GM19397 (cell line): ENCODE results near the gene MSX2.

Experiments
- ATAC-seq: cut with Tn5 transposase; IDR thresholded peaks from one replicate; pipeline ENCODE4 v1.9.1; 2021; ENCODE audit warnings: mild to moderate bottlenecking, moderate library complexity; ENCODE audit not compliant: unreplicated experiment

Gene MSX2

DNA sequence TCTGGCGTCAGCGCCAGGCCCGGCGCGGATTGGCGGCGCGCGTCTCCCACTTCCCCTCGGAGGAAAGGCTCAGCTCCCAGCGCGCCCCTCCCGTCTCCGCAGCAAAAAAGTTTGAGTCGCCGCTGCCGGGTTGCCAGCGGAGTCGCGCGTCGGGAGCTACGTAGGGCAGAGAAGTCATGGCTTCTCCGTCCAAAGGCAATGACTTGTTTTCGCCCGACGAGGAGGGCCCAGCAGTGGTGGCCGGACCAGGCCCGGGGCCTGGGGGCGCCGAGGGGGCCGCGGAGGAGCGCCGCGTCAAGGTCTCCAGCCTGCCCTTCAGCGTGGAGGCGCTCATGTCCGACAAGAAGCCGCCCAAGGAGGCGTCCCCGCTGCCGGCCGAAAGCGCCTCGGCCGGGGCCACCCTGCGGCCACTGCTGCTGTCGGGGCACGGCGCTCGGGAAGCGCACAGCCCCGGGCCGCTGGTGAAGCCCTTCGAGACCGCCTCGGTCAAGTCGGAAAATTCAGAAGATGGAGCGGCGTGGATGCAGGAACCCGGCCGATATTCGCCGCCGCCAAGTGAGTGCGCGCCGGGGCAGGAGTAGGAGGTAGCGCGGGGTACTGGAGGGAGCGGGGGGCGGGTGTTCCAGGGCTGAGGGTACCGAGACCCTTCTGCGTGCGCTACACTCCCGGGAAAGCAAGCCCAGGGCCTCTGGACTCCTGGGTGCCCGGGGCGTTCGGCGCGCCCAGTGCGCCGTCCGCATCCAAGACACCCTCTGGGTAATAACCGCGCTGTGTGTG lies at the start of gene MSX2:
Gene MSX2, plus strand, starts transcription at position 99 of the 777 bp plus-strand sequence. Its CDS starts 78 bp downstream, at position 177.
- ATAC-seq: no peak

- ATAC-seq: no peak
Measured at GRCh38 chr5:174675110-174675509, 49.3 kb upstream of the MSX2 start.

- no peak for ATAC-seq
Measured at GRCh38 chr5:174675916-174676315, 48.5 kb upstream of the MSX2 start.

DNA sequence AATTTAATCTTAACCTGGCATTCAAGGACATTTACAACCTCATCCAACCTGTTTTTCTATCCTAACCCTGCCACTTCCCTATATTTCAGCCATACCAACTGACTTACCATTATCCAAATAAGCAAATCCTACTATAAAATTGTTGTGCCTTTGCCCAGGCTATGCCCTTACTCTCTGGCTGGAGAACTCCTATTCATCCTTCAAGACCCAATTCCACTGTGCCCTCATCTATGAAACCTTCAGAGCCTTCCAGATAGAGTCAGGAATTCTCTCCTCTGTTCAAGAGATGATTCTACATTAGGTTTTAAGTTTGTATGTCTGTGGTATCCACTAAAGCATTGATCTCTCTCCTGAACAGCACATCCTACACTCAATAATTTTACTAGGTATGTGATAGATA lies 46.3 kb upstream of the MSX2 start:
- no peak for ATAC-seq

GRCh38 chr5:174680901-174681565 lies 43.3 kb upstream of the MSX2 start:
- ATAC-seq: no peak

DNA sequence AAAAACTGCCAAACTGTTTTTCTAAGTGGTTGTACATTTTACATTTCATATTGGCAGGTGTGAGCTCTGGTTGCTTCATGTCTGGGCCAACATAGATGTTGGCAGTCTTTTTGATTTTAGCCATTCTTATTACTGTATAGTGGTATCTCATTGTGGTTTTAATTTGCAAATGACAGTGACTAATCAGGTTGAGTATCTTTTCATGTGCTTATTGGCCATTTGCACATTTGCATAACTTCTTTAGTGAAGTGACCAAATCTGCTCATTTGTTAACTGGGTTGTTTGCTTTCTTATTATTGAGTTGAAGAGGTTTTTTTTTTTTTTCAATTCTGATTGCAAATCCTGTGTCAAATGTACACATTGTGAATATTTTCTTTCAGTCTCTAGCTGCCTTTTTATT lies 36.9 kb upstream of the MSX2 start:
- no peak for ATAC-seq

GRCh38 chr5:174688441-174689354 lies 35.7 kb upstream of the MSX2 start:
- no peak for ATAC-seq

- ATAC-seq: no peak
Measured at GRCh38 chr5:174690271-174690670, 34.1 kb upstream of the MSX2 start.

- no peak for ATAC-seq
Measured at GRCh38 chr5:174692381-174692780, 32.0 kb upstream of the MSX2 start.

- ATAC-seq: no peak
Measured at GRCh38 chr5:174692982-174693422, 31.4 kb upstream of the MSX2 start.

- ATAC-seq: no peak
Measured at GRCh38 chr5:174693697-174694385, 30.5 kb upstream of the MSX2 start.

DNA sequence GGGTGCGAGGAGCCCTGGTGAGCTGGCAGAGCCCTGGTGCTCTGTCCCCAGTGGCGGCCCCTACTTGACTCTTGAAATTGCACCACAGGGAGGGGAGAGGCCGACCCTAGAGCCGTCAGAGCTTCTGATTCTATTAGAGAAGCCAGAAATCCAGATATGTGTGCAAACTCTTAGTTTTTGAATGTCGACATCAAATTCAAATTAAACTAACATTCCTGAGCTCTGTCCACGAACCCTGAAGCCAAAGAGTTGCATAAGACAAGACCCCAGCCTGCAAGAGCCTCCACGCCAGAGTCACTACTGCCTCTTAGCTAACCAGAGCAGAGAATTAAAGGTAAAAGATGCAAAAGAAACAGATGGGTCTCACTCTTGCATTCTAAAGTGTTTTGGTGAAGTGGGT lies 29.8 kb upstream of the MSX2 start:
- no peak for ATAC-seq

DNA sequence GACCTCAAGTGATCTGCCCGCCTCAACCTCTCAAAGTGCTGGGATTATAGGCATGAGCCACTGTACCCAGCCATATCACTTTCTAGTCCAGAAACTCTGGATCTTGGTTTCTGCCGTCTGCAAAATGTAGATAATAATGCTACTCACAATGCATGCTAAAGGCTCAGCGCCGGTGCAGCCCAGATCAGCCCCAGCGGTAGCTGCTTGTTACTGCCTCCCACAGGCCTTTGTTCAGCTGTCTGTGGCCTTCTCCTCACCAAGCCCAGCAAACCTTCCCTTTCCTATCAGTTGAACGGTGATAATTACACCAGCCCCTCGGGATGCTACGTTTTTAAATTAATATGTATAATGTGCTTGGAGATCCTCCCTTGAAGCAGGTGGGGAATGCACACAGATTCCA lies 26.2 kb upstream of the MSX2 start:
- ATAC-seq: no peak

DNA sequence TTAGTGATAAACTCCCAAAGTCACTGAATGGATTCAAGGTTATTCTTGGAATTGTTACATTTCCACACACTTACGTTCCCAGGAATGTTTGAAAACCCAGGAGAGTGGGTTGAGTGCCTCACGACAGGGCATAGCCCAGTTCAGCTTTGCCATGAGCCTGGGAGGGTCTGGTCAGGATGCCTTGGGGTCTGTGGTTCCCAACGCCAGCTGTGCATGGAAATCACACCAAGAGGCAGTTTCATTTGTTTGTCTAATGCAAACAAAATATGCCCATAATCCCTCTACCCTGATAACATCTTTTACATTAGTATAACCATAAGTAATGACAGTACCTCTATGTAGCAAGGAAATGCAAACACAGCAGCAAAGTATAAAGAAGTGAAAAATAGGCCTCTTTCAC lies 25.3 kb upstream of the MSX2 start:
- ATAC-seq: no peak

DNA sequence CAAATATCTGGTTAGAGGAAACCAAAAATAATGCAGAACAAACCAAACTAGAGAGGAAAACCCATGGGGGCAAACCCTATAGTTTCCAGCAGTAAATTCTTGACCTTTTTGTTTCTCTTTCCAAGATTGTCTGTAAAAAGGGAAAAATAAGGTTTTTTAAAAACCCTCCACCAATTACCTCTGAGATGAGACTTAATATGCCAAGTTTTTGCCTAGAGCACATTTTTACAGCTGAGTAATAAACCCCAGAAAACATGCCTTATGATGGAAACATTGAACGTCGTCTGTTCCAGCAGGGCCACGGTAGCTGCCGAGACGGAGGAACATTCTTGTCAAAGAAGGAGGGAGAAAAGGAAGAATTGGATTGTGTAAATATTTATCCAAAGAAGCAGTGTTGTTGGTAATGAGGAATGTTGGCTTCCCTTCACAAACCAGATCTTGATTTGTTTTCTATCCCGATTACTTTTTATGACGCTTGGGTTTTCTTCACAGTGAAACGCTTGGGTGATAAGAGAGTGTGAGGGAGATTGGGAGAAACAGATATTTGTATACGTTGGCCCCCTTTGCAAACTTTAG lies 17.3 kb upstream of the MSX2 start:
- ATAC-seq: no peak

DNA sequence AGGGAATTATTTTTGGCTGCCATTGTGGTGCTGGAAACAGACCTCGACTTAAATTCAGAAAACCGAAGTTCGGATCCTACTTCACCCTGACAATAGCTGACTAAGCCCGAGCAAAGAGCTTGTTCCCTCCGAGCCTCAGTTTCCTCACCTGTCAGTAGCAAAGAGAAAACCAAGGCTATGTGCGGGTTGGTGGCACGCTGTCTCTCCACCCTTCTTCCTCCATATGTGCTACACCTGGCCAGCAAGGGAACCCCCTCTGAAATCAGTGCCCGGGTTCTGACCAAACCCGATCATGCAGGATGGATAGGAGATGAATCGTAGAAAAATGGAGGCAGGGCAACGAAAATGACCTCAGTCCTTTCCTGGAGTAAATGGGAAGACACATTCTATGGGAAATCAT lies 16.7 kb upstream of the MSX2 start:
- no peak for ATAC-seq

GRCh38 chr5:174708476-174709207 lies 15.7 kb upstream of the MSX2 start:
- no peak for ATAC-seq

- ATAC-seq: no peak
Measured at GRCh38 chr5:174714751-174715150, 9.6 kb upstream of the MSX2 start.

- ATAC-seq: no peak
Measured at GRCh38 chr5:174715804-174716203, 8.6 kb upstream of the MSX2 start.
